ENCODE results near the gene NKIRAS2.
"Not testable (repeated sequence)": the region's sequence is repeated elsewhere in the genome, so short reads cannot be mapped to it uniquely, and the experiment has no call there.

The NKIRAS2 gene

GRCh38 chr17:42000413-42001133 is 19.3 kb upstream of the NKIRAS2 start:
- no peak for DNase-seq

GRCh38 chr17:42001729-42002128 is 18.2 kb upstream of the NKIRAS2 start:
- no peak for DNase-seq

GRCh38 chr17:42002175-42002791 is 17.6 kb upstream of the NKIRAS2 start:
- no peak for DNase-seq

DNA sequence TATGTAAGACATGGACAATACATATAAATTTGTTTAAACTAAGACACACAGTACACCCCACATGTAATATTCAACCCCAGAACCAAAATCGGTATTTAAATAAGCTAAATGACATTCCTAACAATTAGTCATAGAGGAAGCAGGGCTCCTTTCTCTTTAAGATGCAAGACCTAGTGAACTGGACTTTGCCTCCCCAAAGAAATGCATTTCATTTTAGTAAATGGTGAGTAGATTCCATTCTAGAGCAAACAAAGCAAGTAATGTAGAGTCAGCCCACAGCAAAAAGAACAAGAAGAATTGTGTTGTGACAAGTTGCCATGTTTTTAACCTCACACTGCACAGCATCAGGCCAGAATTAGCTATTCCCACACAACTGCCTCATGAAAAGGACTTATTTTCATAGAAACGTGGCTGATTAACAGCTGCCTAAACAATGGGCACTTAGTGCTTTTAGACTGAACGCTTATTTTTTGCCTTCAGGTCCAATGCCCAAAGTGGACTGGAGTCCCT is 17.0 kb upstream of the NKIRAS2 start:
- no peak for DNase-seq

GRCh38 chr17:42005166-42005565 is 14.7 kb upstream of the NKIRAS2 start:
- no peak for DNase-seq

DNA sequence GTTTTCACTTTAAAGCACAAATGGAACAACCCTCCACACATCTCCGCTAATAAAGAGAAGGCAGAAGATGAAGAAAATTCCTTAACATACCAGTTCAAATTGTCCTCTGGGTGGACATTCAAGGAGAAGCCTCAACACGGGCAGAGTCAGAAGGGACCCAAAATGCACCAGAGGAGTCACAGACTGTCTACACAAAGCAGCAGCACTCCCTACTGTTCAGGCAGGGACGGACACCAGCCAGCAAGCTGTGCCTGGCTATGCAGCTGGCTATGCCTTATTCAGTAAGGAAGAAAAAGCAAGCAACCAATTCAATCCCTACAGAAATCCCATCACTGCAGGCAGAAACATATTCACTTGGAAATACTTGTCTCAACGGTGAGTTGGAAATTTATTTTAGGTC is 10.7 kb upstream of the NKIRAS2 start:
- DNase-seq, result no peak

GRCh38 chr17:42010266-42010680 is 9.6 kb upstream of the NKIRAS2 start:
- DNase-seq, result not testable (repeated sequence)

GRCh38 chr17:42010898-42011516 is 8.9 kb upstream of the NKIRAS2 start:
- DNase-seq, result no peak

GRCh38 chr17:42012363-42012762 is 7.5 kb upstream of the NKIRAS2 start:
- DNase-seq, result not testable (repeated sequence)

GRCh38 chr17:42013740-42014139 is 6.2 kb upstream of the NKIRAS2 start:
- DNase-seq, result not testable (repeated sequence)

- peak; percentile 23 for DNase-seq
Measured at GRCh38 chr17:42016411-42016831, 3.5 kb upstream of the NKIRAS2 start.

DNA sequence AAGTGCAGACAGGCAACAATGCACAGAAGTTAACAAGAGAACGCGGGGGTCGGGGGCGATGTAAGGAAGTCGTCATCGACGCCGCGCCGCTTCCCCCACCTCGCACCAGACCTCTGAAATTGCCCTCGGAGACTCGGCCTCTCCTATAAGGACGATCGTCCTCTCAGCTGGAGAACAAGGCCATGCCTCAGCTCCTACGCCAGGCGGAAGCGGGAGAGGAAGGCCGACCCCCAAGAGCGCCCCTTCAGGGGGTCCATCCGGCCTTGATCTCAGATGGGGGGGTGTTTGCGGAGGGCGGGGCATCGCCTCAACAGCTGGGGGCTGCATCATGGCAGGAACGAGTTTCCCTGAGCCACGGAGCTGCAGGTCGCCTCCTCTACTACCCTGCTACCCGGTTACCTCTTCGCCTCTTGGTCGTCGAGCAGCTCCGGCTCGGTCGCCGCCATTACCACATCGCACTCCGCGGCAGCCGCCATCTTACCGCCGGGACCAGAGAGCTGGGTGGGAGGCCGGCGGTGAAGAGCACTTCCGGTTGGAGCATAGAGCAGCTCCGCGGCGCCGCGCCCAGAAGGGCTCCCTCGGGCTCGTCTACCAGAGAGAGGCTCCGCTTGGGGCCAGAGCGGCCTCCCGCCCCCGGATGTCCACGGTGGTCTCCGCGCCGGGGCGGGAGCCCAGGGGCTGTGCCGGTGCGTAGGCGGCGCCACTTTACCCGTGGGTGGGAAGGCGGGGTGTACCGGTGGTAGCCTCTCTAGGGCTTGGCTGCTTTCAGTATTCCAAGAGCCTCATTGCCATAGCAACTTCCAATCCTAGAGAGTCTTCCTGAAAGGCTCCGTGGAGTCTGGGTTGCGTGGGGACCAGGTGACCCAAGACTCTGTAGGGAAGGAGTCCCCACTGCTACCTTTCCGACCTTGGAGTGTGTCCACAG is 2.7 kb upstream of the NKIRAS2 start, which contains the start of gene DNAJC7:
TSS of gene DNAJC7 (minus strand) at position 499 of the 925 bp plus-strand sequence. CDS start at position 476, 23 bp downstream.
- DNase-seq, result peak; percentile 94

DNA sequence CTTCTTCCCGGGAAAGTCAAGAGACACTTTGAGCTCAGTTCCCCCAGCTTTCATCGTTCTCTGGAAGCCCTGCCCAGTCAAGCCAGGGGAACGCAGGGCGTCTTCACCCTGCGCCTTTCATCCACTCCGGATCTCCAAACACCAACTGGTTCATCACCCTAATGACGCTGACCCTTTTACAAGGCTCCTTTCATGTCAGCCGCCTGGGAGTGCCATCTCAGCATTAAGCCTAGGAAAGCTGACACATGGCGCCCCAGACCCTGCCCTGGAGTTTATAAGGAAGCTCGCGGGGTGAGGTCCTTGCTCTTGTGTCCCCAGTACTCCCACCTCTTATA is 2.1 kb upstream of the NKIRAS2 start:
- peak; percentile 40 for DNase-seq

GRCh38 chr17:42018339-42018738 is 1.6 kb upstream of the NKIRAS2 start:
- DNase-seq, result no peak

DNA sequence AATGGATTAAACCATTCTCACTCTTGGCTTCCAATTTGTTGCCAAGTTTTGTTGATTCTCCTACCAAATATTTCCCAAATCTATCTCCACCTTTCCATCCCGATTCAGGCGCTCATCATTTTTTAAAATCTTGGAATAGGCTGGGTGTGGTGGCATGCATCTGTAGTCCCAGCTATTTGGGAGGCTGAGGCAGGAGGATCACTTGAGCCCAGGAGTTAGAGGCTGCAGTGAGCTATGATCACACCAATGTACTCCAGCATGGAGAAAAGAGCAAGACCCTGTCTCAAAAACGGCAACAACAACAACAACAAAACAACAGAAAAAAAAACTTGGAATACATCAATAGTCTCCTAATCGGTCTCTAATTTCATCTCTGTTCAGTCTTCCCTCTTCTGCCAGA is 902 bp upstream of the NKIRAS2 start:
- no peak for DNase-seq

DNA sequence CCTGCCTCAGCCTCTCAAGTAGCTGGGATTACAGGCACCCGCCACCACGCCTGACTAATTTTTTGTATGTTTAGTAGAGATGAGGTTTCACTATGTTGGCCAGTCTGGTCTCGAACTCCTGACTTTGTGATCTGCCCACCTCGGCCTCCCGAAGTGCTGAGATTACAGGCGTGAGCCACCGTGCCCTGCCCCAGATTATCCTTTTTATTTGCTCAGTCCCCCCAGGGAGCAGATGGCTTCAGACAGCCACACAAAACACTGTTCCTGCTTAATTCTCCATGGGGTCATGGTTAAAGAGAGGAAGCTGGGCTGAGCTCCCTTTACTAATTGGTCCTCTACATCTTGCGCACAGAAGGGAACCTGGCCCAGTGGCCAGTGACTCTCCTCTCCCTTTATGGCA is 955 bp downstream of the NKIRAS2 start:
- not testable (repeated sequence) for DNase-seq

DNA sequence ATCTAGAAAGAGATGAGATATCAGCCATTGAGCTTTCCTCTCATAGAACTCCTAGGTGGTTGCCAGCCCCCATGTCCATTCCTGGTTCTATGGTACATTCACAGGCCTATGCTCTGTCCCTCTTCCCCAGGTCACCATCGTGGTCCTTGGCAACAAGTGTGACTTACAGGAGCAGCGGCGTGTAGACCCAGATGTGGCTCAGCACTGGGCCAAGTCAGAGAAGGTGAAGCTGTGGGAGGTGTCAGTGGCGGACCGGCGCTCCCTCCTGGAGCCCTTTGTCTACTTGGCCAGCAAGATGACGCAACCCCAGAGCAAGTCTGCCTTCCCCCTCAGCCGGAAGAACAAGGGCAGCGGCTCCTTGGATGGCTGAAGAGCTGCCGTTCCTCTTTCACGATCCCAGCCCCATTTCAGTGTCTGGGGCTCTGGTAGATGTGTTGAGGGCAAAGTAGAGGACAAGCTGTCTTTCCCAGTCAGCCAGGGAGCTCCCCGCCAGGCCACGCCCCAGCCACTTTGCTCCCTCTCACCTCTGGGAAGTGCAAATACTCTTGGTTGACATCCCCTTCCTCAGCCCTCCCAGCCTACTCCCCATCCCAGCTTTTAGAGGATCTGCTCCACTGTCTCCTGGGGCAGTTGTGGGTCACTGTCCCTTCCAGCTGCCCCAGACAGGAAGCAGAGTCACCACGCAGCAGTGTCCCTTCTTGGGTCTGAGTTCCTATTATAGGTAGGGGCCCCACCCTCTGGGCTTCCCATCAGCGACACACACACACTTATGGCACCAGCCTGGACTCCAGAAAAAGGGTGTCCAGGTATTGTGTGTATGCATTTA is 3.8 kb downstream of the NKIRAS2 start:
- no peak for DNase-seq

GRCh38 chr17:42025191-42025579 is 5.3 kb downstream of the NKIRAS2 start:
- DNase-seq, result no peak

DNA sequence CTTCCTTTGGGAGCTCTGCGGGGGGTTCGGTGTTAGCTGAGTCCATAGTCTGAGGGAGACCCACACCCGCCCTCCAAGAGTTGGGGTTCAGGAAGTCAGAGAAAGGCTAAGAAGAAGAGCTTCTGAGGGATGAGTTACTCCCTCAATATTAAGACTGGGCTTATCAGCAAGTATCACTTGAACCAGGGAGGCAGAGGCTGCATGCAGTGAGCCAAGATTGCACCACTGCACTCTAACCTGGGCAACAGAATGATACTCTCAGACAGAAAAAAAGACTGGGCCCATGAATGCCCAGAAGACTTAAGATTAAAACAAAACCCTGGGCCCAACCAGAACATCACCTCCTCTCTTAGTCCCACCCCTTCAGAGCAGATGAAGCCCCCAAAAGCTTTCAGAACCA is 6.0 kb downstream of the NKIRAS2 start:
- DNase-seq, result no peak

DNA sequence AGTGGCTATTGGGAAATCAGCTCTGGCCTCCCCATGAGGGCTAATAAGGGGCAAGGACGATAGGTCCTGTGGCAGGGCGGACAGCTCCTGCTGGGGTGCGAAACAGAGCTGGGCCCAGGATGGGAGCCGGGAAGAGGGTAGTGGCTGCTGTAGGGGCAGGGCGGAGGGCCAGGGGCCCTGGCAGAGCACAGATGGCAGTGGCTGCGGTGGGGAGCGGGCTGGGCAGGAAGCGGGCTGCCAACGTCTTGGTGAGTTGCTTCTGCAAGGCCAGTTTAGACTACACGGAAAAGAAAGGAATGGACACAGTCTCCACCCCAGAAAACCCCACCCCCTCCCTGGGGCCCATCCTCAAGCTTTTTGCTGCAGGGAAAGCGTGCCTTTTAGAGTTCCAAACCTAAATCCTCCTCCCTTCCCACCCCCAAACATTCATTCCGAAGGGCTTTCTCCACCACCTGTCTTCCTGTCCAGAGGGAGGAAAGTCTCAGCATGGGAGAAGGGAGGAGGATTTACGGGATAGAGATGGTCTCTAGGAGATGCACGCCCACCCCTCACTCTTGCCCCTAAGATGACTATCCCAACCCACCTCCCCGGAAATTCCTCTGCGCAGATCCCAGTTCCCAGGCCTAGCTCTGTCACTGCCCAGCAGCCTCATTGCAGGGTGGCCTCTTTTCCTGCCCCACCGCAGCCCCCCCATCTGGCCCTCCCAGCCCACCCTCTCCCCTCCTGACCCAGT is 7.1 kb downstream of the NKIRAS2 start:
- no peak for DNase-seq

- DNase-seq, result no peak
Measured at GRCh38 chr17:42027590-42027889, 7.7 kb downstream of the NKIRAS2 start.
